GM19240 (cell line): ENCODE results near the gene ECPAS.
"Not testable (repeated sequence)": the region's sequence is repeated elsewhere in the genome, so short reads cannot be mapped to it uniquely, and the experiment has no call there.

ENCODE experiments used
- DNase-seq: peaks from one replicate; pipeline ENCODE4 v3.0.0; 2011; ENCODE audit warnings: low spot score; ENCODE audit not compliant: insufficient read length

ECPAS gene

GRCh38 chr9:111349766-111350165 lies 134.4 kb downstream of the ECPAS start:
- no peak for DNase-seq

GRCh38 chr9:111348821-111349271 lies 135.3 kb downstream of the ECPAS start:
- DNase-seq, result no peak

GRCh38 chr9:111334318-111334863 lies 149.8 kb downstream of the ECPAS start:
- DNase-seq, result not testable (repeated sequence)

GRCh38 chr9:111330124-111330523 lies 154.1 kb downstream of the ECPAS start, which contains the start of gene OR2K2:
Gene OR2K2 (minus strand): TSS chr9:111330224. CDS start chr9:111328433, 1,791 bp downstream.
- DNase-seq, result no peak

- DNase-seq, result no peak
Observed at GRCh38 chr9:111320631-111321030, 163.6 kb downstream of the ECPAS start.

GRCh38 chr9:111316796-111317195 lies 167.4 kb downstream of the ECPAS start:
- no peak for DNase-seq
